ENCODE results near the gene STRA6. TPM values are rescaled to one million over a fixed set of nuclear protein-coding genes. Genes with fewer than 3 reads are reported as not detected.

STRA6 gene
- total RNA-seq, 1 experiment from 2014 or later = 0.29 TPM

DNA sequence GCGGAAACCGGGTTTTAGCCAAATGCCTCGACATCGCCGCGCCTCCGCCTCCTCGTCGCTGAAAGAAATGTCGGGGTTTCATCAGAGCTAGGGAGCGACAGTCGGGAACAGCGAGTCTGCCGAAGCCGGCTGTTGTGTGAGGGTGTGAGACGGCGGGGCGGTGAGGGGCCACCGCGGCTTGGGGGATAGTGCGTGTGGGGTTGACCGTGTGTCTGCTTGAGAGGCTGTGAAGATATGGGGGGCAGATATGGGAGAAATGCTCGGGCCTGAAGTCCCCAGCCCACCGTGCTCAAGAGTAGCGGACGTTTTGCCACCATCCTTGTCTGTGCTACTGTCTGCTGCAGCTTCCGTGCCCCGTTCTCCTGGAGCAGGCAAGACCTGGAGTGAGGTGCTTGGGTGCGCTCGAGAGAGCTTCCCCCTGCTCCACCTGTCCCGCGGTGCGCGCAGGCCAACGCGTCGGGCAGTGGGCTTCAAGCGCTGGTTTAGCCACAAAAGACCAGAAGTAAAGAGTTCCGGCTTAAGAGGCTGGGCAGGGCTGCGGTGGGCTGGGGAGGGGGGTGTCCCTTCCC lies 72.9 kb downstream of the STRA6 start:
- intact Hi-C loops (cut with micrococcal nuclease) = loop anchor here (5.0 kb wide), 1 partner anchor 193 kb away; no protein-coding TSS in a partner anchor
- no peak for ATAC-seq
- H3F3A ChIP-seq (ENCODE audit: low read length, unreplicated experiment) = no peaks in the 10 kb centered on the region
- POLR2A ChIA-PET (ENCODE audit: unreplicated experiment) = no interaction called here
- H3K79me2 ChIP-seq (ENCODE audit: low read length) = no peaks in the 10 kb centered on the region
- H3K36me3 ChIP-seq (ENCODE audit: low read depth, low read length) = no peaks in the 10 kb centered on the region
- peaks cover 4% of the 10 kb centered on the region; the same call in 1 of the 2 replicates for H3K4me1 ChIP-seq (ENCODE audit: insufficient read depth, low read length)
- H2AFZ ChIP-seq (ENCODE audit: low read length) = no peak overlapping the region
- TF ChIP-seq, protein P1, sequence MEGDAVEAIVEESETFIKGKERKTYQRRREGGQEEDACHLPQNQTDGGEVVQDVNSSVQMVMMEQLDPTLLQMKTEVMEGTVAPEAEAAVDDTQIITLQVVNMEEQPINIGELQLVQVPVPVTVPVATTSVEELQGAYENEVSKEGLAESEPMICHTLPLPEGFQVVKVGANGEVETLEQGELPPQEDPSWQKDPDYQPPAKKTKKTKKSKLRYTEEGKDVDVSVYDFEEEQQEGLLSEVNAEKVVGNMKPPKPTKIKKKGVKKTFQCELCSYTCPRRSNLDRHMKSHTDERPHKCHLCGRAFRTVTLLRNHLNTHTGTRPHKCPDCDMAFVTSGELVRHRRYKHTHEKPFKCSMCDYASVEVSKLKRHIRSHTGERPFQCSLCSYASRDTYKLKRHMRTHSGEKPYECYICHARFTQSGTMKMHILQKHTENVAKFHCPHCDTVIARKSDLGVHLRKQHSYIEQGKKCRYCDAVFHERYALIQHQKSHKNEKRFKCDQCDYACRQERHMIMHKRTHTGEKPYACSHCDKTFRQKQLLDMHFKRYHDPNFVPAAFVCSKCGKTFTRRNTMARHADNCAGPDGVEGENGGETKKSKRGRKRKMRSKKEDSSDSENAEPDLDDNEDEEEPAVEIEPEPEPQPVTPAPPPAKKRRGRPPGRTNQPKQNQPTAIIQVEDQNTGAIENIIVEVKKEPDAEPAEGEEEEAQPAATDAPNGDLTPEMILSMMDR (conservative IDR thresholded peaks at IDR 0.05; ENCODE audit: low read depth, low read length) = no peak
- peak; percentile 81 for TF ChIP-seq EZH2 (IDR thresholded peaks at IDR 0.05; ENCODE audit: low read length, unreplicated experiment)
- no TSS peak for BruUV-seq (replicated peaks)
- CTCF ChIA-PET = interaction anchor here (0.6 to 0.7 kb wide), 2 partner anchors 50 to 191 kb away, joined by 3 to 4 read pairs; no protein-coding TSS in a partner anchor
- H3K9me3 ChIP-seq (ENCODE audit: low read length) = no peaks in the 10 kb centered on the region
- H3K27ac ChIP-seq (ENCODE audit: low read length) = no peak overlapping the region
- H3K4me2 ChIP-seq (ENCODE audit: low read length) = no peak overlapping the region
- H4K20me1 ChIP-seq (ENCODE audit: low read length) = no peaks in the 10 kb centered on the region
- no peak overlapping the region for H3K4me3 ChIP-seq (ENCODE audit: low read length)
- peaks cover 50% of the 10 kb centered on the region for H3K27me3 ChIP-seq (ENCODE audit: low read length)
- no peak overlapping the region for H3K9ac ChIP-seq (ENCODE audit: low read length)
- no peak for DNase-seq
- no peaks in the 10 kb centered on the region for H3K9me2 ChIP-seq (replicated peaks; ENCODE audit: low read length)

Other genes with a start within 250 kb of the STRA6 start
- gene STOML1, start 210.5 kb downstream of the STRA6 start, total RNA-seq (2014; rRNA removed) = 10.1 and 12.0 TPM in 2 replicates
- 18.7 and 41.0 TPM in 2 replicates for gene PML, start 208.1 kb downstream of the STRA6 start, total RNA-seq (2014; rRNA removed)
- gene GOLGA6A, start 120.2 kb downstream of the STRA6 start, total RNA-seq (2014; rRNA removed) = not detected in 2 replicates
- gene ISLR2, start 72.2 kb downstream of the STRA6 start, total RNA-seq (2014; rRNA removed) = 0.22 TPM in 1 of 2 replicates, not detected in the other
- not detected in 2 replicates for gene ISLR, start 29.1 kb downstream of the STRA6 start, total RNA-seq (2014; rRNA removed)
- 0.77 TPM in 1 of 2 replicates, not detected in the other for gene CCDC33, start 33.5 kb upstream of the STRA6 start, total RNA-seq (2014; rRNA removed)
- gene CYP11A1, start 164.9 kb upstream of the STRA6 start, total RNA-seq (2014; rRNA removed) = 0.18 TPM in 1 of 2 replicates, not detected in the other
- 74.9 and 75.9 TPM in 2 replicates for gene SEMA7A, start 231.2 kb upstream of the STRA6 start, total RNA-seq (2014; rRNA removed)